Endothelial cell (in vitro differentiated cells): ENCODE data around the gene TTC29. TPM values are rescaled to one million over a fixed set of nuclear protein-coding genes. Genes with fewer than 3 reads are reported as not detected.
"Not testable (repeated sequence)": the region's sequence is repeated elsewhere in the genome, so short reads cannot be mapped to it uniquely, and the experiment has no call there.

Experiments used
- DNase-seq: peaks from one replicate; pipeline ENCODE4 v3.0.0; 2021; ENCODE audit warnings: low spot score
- H3K27ac Mint-ChIP-seq: one replicate; pipeline ENCODE4 v1.8.0; 2021; ENCODE audit warnings: mixed read lengths, inconsistent platforms; ENCODE audit not compliant: unreplicated experiment
- H3K27me3 Mint-ChIP-seq: one replicate; pipeline ENCODE4 v1.8.0; 2021; ENCODE audit warnings: mild to moderate bottlenecking, moderate library complexity, mixed read lengths, inconsistent platforms; ENCODE audit not compliant: unreplicated experiment
- H3K36me3 Mint-ChIP-seq: one replicate; pipeline ENCODE4 v1.8.0; 2021; ENCODE audit warnings: mild to moderate bottlenecking, low read depth, mixed read lengths, inconsistent platforms; ENCODE audit not compliant: unreplicated experiment
- H3K4me1 Mint-ChIP-seq: one replicate; pipeline ENCODE4 v1.8.0; 2021; ENCODE audit warnings: mild to moderate bottlenecking, mixed read lengths, inconsistent platforms; ENCODE audit not compliant: unreplicated experiment
- H3K4me3 Mint-ChIP-seq: one replicate; pipeline ENCODE4 v1.8.0; 2021; ENCODE audit warnings: mild to moderate bottlenecking, mixed read lengths, inconsistent platforms; ENCODE audit not compliant: unreplicated experiment
- H3K9me3 Mint-ChIP-seq: one replicate; pipeline ENCODE4 v1.8.0; 2021; ENCODE audit warnings: mixed read lengths, inconsistent platforms; ENCODE audit not compliant: unreplicated experiment
- total RNA-seq: library from RNA; stranded (reverse); fragmentation: NEBNext Ultra II Directional; extraction: Animal tissue kit (Norgen Biotek cat#: 25700); gene quantifications from one replicate; pipeline ENCODE4 v1.2.1, GENCODE V29; 2021; ENCODE audit not compliant: unreplicated experiment
- TF ChIP-seq, protein P1 (sequence below): fragments of 200-600 bp; sonication (generic); IDR thresholded peaks from one replicate; pipeline ENCODE4 v1.5.0; 2021; ENCODE audit warnings: antibody characterized with exemption; ENCODE audit not compliant: unreplicated experiment

TTC29 gene
- total RNA-seq, 1 donor from 2014 or later = 52.7 TPM

GRCh38 chr4:146709956-146710355 is 235.7 kb downstream of the TTC29 start:
- Mint-ChIP-seq H3K27ac (no peak overlapping the region), H3K36me3 (peaks cover 12% of the 10 kb centered on the region), H3K27me3 (no peaks in the 10 kb centered on the region), H3K4me3 (no peak overlapping the region), H3K9me3 (no peaks in the 10 kb centered on the region), H3K4me1 (no peaks in the 10 kb centered on the region)
- TF ChIP-seq, protein P1, sequence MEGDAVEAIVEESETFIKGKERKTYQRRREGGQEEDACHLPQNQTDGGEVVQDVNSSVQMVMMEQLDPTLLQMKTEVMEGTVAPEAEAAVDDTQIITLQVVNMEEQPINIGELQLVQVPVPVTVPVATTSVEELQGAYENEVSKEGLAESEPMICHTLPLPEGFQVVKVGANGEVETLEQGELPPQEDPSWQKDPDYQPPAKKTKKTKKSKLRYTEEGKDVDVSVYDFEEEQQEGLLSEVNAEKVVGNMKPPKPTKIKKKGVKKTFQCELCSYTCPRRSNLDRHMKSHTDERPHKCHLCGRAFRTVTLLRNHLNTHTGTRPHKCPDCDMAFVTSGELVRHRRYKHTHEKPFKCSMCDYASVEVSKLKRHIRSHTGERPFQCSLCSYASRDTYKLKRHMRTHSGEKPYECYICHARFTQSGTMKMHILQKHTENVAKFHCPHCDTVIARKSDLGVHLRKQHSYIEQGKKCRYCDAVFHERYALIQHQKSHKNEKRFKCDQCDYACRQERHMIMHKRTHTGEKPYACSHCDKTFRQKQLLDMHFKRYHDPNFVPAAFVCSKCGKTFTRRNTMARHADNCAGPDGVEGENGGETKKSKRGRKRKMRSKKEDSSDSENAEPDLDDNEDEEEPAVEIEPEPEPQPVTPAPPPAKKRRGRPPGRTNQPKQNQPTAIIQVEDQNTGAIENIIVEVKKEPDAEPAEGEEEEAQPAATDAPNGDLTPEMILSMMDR = no peak
- no peak for DNase-seq

GRCh38 chr4:146699910-146700309 is 245.8 kb downstream of the TTC29 start:
- DNase-seq = no peak
- Mint-ChIP-seq H3K4me1 (no peaks in the 10 kb centered on the region), H3K27me3 (no peaks in the 10 kb centered on the region), H3K27ac (no peak overlapping the region), H3K36me3 (peaks cover 9% of the 10 kb centered on the region), H3K4me3 (no peak overlapping the region), H3K9me3 (peaks cover 4% of the 10 kb centered on the region)
- TF ChIP-seq, protein P1 = no peak

- Mint-ChIP-seq H3K36me3 (no peaks in the 10 kb centered on the region), H3K4me3 (no peak overlapping the region), H3K27ac (no peak overlapping the region), H3K4me1 (no peaks in the 10 kb centered on the region), H3K27me3 (no peaks in the 10 kb centered on the region), H3K9me3 (no peaks in the 10 kb centered on the region)
- TF ChIP-seq, protein P1 = no peak
- no peak for DNase-seq
Observed at GRCh38 chr4:146674829-146675570, 270.7 kb downstream of the TTC29 start.

GRCh38 chr4:146663968-146664311 is 281.7 kb downstream of the TTC29 start:
- not testable (repeated sequence) for H3K27ac Mint-ChIP-seq, H3K4me3 Mint-ChIP-seq, H3K27me3 Mint-ChIP-seq, H3K9me3 Mint-ChIP-seq, DNase-seq, H3K36me3 Mint-ChIP-seq, H3K4me1 Mint-ChIP-seq

GRCh38 chr4:146661367-146661766 is 284.3 kb downstream of the TTC29 start:
- H3K9me3 Mint-ChIP-seq = no peaks in the 10 kb centered on the region
- peaks cover 4% of the 10 kb centered on the region for H3K4me1 Mint-ChIP-seq
- no peak overlapping the region for H3K4me3 Mint-ChIP-seq
- no peaks in the 10 kb centered on the region for H3K36me3 Mint-ChIP-seq
- no peaks in the 10 kb centered on the region for H3K27me3 Mint-ChIP-seq
- H3K27ac Mint-ChIP-seq = no peak overlapping the region
- DNase-seq = no peak
- TF ChIP-seq, protein P1 = no peak
